IMR-90 (cell line): ENCODE data around the gene POFUT2.

Experiments
- FOS ChIP-seq: fragments of 150-350 bp; IDR thresholded peaks from 2 replicates; pipeline ENCODE4 v1.6.1; 2016; ENCODE audit warnings: low read depth, low read length
- MAFK ChIP-seq: IDR thresholded peaks from 2 replicates; pipeline ENCODE4 v1.6.1; 2012; ENCODE audit warnings: low read depth, low read length, improper control_type of control experiment
- MAZ ChIP-seq: IDR thresholded peaks from 2 replicates; pipeline ENCODE4 v1.6.1; 2012; ENCODE audit warnings: low read depth, mild to moderate bottlenecking, low read length, improper control_type of control experiment, moderate library complexity, borderline replicate concordance
- POLR2A ChIP-seq: IDR thresholded peaks from 2 replicates; pipeline ENCODE4 v1.6.1; 2012; ENCODE audit warnings: mild to moderate bottlenecking, low read depth, low read length
- RAD21 ChIP-seq: IDR thresholded peaks from 2 replicates; pipeline ENCODE4 v1.6.1; 2012; ENCODE audit warnings: low read length, improper control_type of control experiment
- SMC3 ChIP-seq: fragments of 150-350 bp; IDR thresholded peaks from 2 replicates; pipeline ENCODE4 v1.6.1; 2016; ENCODE audit warnings: low read depth, mild to moderate bottlenecking, antibody characterized with exemption, low read length, moderate library complexity
- TF ChIP-seq, protein P1 (sequence below): conservative IDR thresholded peaks from 2 replicates; pipeline ENCODE4 v1.5.1; 2012; ENCODE audit warnings: mild to moderate bottlenecking, low read depth, low read length, improper control_type of control experiment
- TF ChIP-seq, protein P2 (sequence below): fragments of 150-350 bp; IDR thresholded peaks from 2 replicates; pipeline ENCODE4 v1.6.1; 2016; ENCODE audit warnings: low read depth, mild to moderate bottlenecking, low read length, moderate library complexity, borderline replicate concordance

- TF ChIP-seq, protein P1, sequence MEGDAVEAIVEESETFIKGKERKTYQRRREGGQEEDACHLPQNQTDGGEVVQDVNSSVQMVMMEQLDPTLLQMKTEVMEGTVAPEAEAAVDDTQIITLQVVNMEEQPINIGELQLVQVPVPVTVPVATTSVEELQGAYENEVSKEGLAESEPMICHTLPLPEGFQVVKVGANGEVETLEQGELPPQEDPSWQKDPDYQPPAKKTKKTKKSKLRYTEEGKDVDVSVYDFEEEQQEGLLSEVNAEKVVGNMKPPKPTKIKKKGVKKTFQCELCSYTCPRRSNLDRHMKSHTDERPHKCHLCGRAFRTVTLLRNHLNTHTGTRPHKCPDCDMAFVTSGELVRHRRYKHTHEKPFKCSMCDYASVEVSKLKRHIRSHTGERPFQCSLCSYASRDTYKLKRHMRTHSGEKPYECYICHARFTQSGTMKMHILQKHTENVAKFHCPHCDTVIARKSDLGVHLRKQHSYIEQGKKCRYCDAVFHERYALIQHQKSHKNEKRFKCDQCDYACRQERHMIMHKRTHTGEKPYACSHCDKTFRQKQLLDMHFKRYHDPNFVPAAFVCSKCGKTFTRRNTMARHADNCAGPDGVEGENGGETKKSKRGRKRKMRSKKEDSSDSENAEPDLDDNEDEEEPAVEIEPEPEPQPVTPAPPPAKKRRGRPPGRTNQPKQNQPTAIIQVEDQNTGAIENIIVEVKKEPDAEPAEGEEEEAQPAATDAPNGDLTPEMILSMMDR: no peak
- TF ChIP-seq SMC3: no peak
- TF ChIP-seq POLR2A: no peak
- TF ChIP-seq RAD21: no peak
- no peak for TF ChIP-seq MAZ
- no peak for TF ChIP-seq FOS
- no peak for TF ChIP-seq MAFK
- TF ChIP-seq, protein P2, sequence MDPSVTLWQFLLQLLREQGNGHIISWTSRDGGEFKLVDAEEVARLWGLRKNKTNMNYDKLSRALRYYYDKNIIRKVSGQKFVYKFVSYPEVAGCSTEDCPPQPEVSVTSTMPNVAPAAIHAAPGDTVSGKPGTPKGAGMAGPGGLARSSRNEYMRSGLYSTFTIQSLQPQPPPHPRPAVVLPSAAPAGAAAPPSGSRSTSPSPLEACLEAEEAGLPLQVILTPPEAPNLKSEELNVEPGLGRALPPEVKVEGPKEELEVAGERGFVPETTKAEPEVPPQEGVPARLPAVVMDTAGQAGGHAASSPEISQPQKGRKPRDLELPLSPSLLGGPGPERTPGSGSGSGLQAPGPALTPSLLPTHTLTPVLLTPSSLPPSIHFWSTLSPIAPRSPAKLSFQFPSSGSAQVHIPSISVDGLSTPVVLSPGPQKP: no peak
These were observed 43.9 kb upstream of the POFUT2 start for GRCh38 chr21:45331531-45332147.
